ENCODE data around the gene EEIG2. TPM values are rescaled to one million over a fixed set of nuclear protein-coding genes. Genes with fewer than 3 reads are reported as not detected.
A peak's percentile ranks its signal among the peaks of the same experiment; 100 is the strongest.

EEIG2 gene
- total RNA-seq, 1 donor from 2014 or later, result 5.9 TPM

DNA sequence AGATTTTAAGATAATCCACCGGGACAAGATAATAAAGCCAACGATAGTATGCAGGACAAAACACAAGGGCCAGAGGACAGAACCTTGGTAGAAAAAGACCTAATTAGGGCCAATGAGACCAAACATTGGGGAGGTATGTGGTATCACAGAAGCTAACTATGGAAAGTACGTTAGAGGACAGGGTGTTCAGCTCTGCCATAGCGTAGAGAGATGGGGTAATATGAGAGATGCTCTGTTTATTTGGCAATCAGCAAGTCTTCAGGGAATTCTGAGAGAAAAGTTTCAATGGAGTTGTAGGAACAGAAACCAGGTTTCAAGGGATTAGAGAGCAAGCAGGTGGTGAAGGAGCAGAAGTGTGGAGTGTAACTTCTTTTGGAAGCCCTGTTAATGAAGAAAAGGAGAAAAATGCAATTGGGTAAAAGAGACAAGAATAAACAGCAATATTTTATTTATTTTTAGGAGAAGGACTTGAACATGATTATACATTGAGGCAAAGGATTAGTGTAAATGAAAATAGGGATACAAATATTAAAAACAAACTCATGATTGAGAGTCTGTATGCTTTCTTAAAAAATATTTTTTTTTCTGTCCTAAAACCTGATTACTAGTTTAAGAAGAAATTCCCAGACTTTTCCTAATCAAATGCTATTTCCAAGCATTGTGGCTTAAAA lies 24.0 kb downstream of the EEIG2 start:
- DNase-seq (ENCODE audit: low read depth), result no peak

DNA sequence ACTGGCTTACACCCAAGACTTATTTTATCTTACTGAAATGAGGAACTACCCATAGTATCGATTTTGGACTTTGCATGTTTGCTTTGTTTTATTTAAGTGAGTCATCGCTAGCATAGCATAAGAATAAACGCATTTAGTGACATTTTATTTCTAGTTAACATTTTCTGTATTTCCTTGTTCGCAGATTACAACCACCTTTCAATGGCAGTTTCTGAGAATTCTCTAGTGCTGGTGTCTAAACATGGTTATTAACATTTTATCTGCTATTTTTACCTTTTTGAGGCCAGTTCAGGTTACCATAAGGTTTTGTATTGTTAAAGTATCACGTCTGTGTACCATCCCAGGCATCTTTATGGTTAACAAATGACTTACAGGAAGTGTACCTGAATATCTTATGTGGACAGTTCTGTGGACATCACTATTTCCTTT lies 24.5 kb downstream of the EEIG2 start:
- no peak for DNase-seq (ENCODE audit: low read depth)

DNA sequence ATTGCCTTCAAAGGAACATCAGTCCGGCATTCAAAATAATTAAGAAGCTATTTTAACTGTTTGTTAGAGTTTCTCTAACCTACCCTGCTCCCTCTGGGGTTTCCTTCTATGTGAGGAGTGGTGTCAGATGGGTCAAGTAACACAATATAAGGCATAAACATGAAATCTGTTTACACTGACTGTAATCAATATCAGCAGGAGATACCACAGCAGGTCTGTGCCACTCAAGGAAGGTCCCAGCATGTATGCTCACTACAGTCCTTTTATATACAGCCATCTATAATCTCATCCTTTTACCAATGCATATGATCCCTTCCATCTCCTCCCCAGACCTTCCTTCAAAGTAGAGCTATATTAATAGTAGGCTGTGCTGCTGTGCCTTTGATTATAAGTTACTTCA lies 25.4 kb downstream of the EEIG2 start:
- no peak for DNase-seq (ENCODE audit: low read depth)

DNA sequence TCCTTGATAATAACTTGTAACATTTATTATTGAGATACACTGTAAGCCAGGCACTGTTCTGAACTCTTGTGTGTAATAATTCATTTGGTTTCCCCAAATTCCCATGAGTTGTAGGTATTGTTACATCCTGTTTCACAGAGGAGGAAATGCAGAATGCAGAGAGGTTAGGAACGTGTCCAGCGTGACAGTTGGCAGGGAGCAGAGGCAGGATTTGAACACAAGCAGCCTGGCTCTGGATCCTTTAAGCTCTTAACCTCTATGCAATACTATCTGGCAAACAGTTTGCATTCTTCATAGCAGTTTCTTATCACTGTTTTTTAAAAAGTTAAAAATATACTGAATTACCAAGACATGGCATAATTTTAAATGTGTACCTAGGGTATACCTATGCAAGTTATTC lies 30.5 kb downstream of the EEIG2 start:
- DNase-seq (ENCODE audit: low read depth), result no peak

DNA sequence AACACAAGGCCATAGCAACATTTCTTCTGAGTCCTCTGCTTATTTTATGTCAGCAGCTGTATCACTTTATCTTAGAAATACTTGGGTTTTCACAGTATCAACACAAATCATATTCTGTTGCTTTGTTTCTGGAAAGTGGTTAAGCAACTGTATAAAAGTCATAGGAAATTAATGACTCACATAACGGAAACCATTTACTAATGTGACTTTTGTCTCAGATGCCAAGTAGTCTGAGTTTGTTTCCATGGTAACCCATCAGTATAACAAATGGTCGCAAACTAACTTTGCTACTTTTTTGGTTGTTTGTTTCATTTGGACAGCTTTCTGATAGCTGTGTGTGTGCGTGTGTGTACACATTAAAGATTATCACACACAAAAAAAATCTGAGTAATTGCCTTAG lies 31.1 kb downstream of the EEIG2 start:
- DNase-seq (ENCODE audit: low read depth), result peak; percentile 75

DNA sequence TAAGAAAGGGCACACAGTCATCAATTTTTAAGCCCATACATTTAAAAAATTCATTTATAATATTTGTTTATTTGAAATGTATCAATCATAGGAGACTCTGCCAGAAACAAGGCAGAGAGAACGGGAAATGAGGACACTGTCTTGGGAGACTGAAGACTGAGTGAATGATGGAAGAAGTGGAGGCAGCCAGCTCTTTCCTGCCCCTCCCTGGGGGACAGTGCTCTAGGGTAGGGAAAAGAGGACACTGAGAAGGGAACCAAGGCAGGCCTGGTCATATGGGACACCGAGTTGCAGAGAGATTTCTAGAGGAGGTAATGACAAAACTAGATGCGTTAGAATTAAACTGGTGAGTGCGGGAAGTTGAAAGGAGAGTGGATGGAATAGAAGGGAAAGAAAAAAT lies 31.6 kb downstream of the EEIG2 start:
- DNase-seq (ENCODE audit: low read depth), result no peak

DNA sequence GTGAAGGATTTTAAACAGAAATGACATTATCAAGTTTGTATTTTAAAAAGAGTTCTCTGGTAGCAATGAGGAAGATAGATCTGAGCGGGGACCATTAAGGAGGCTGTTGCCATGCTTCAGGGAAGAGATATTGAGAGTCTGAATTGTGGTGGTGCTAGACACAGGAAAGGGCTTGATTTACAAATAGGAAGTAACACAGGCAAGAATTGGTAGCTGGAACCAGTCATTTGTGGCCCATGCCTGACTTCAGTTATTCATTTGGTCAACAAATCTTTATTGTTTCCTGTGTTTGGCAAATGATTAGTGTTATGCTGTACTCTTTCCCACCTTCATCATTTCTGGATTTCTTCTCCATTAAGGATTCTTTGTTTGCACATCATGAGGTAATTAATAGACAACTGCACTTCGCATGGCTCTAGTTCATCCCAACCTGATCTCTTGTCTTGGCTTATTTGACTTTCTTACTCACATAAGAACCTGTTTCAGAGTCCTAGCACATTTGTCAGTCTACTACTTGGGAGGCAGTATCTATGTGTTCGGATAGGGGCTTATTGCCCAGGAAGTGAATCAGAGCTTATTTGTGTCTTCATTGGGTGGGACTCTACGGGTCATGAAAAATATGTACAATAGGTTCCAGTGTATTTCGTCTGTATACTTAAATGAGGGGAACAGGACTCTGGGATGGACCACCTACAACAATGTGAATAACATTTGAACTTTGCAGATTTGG lies 32.3 kb downstream of the EEIG2 start:
- no peak for DNase-seq (ENCODE audit: low read depth)

DNA sequence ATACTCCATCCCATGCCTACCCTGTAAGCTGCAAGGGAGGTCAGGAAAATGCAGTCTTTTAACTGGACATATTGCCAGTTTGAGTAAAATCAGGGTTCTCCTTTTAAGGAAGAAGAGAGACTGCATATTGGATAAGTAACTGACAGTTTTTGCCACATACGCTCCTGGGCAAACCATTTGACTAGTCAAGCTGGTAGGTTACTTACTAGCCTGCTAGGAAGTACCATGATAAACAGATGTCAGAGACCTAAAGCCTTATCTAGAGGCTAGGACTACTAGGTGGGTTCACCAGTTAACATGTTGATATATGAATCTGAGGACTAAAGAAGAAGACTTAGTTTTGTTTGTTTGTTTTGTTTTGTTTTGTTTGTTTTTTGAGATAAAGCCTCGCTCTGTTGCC lies 33.5 kb downstream of the EEIG2 start:
- DNase-seq (ENCODE audit: low read depth), result no peak

DNA sequence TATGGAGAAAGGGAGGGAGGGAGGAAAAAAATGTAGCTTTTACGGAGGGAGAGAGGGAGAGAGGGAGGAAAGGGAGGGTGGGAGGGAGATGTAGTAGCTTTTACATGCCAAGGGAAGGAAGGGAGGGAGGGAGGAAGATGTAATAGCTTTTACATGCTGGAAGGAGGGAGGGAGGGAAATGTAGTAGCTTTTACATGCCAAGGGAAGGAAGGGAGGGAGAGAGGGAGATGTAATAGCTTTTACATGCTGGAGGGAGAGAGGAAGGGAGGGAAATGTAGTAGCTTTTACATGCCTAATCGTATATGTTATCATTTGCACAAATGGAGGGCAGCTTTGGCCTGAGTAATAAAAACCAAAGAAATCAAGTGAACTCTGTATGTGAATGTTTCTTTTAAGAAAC lies 35.6 kb downstream of the EEIG2 start:
- DNase-seq (ENCODE audit: low read depth), result no peak

DNA sequence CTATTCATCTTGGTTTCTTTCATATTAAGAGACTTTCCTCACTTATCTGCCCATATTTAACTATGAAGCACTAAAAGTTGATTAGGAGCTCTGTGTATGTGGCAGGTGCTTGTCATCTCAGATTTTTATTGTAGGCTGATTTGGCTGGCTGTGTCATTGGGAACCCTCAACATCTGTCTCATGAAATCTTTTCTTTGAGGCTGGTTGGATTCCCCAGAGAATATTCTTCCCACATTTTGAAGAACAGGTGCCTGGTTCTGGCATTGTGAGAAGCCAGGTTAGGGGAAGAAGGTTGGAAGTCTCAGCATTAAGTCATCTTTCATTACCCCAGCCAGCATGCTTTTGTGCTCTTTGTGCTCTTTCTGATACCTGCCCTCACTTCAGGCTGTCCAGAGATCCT lies 37.1 kb downstream of the EEIG2 start:
- peak; percentile 67 for DNase-seq (ENCODE audit: low read depth)

DNA sequence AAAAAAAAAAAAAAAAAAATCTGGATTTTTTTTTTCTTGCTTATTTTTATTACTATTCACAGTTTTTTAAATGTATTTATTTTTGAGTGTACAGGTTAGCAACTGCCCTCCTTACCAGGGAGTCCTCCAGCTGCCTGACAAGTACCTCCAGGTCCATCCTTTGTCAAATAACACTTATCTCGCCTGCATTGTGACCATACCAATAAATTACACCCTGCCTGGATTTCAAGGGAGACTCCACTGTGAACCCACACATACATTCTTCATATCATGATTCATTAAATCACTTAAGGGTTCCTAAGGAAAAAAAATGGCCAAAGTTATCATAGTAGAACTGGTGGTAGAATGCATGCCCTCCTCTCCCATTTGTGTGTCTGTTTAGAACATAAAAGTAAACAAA lies 38.4 kb downstream of the EEIG2 start:
- DNase-seq (ENCODE audit: low read depth), result no peak

DNA sequence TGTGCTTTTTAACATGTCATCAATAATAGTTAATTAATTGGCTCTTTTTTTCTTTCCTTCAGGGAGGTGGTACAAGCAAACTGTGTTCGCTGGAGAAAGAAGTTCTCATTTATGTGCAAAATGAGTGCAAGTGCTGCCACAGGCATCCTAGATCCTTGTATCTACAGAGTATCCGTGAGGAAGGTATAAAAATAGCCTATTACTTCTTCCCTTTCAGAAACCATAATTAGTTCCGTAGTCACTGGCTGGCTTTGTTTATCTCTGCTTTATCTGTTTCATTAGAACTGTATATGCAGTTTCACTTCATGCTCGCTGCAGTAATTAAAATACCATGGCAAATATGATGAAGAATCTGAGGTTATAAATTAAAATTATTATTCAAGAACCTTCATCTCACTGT lies 40.6 kb downstream of the EEIG2 start:
- DNase-seq (ENCODE audit: low read depth), result peak; percentile 44

DNA sequence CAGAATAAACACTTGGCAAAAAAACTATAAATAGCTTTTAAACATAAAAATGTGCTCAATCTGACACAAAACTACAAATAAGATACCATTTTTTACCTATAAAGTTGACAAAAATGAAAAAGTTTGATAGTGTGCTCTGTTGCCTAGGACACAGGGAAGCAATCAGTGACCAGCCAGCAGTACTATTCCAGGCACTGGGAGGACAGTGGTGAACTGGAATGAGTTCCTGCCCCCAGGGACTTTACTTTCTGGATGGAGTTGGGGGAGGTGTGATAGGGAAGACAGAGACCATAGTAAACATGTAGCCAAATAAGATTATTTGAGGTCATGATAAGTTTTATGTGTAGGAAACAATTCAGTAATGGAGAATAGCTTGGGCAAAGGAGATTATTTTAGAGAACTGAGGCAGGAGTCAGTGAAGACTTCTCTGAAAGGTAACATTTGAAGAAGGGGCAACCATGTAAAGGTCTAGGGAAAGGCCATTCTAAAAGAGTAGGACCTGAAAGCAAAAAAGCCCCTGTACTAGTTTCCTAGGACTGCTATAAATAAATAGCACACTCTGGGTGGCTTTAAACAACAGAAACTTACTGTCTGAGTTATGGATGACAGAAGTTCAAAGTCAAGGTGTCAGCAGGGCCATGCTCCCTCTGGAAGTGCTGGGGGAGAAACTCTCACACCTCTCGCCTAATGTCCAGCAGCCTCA lies 42.0 kb downstream of the EEIG2 start:
- peak; percentile 45 for DNase-seq (ENCODE audit: low read depth)

DNA sequence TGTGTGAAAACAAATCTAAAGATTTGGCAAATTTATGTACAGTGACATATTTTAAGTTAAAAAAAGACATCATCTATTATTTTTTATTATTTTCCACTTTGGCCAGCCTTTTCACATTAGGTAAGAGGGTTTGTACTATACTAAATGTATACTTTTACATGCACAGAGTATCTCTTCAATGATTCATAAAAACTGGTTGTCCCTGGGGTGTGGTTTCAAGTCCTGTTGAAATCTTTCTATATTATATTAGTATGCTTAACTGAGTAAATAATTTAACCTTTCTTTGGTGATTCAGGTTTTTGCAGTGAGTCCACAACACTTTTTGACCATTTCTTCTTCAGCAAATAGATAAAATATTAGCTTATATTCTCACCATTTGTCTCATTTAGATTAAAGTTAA lies 45.7 kb downstream of the EEIG2 start:
- no peak for DNase-seq (ENCODE audit: low read depth)

DNA sequence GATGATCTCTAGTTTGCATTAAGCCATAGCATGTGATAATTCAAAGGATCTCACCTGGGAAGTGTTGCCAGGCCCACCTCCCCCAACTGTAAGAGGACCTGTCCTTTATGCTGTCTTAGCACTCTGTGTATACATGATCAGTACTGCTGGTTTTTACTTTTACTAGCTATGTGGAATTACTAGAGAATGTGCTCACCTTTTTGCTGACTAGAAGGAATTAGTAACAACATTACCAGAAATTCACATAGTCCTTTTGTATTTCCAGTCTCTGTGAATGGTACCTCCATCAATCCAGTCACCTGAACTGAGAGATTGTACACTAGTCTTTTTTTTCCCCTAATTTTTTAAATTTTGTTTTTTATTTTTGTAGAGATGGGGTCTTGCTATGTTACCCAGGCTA lies 46.6 kb downstream of the EEIG2 start:
- no peak for DNase-seq (ENCODE audit: low read depth)

DNA sequence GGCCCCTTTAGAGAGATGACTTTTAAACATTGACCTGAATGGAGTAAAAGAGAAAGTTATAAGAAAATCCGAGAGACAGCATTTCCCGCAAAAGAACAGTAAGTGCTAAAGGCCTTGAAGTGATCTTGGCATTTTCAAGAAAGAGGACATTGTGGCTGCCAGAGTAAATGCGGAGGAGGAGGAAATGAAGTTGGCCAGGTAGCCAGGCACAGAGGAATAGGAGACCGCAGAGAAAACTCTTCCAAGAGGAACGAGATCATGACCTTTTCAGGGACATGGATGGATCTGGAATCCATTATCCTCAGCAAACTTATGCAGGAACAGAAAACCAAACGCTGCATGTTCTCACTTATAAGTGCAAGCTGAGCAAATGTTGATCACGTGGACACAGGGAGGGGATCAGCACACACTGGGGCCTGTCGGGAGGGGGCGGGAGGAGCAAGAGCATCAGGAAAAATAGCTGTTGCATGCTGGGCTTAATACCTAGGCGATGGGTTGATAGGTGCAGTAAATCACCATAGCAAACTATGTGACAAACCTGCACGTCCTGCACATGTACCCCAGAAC lies 49.7 kb downstream of the EEIG2 start:
- no peak for DNase-seq (ENCODE audit: low read depth)

Other genes starting within 250 kb of the EEIG2 start
- not detected in 2 replicates for gene NBPF6, start 109.8 kb upstream of the EEIG2 start, total RNA-seq
- gene HENMT1, start 101.0 kb downstream of the EEIG2 start, total RNA-seq, result 0.19 TPM in 1 of 2 replicates, not detected in the other
- 16.1 and 21.1 TPM in 2 replicates for gene PRPF38B, start 132.2 kb downstream of the EEIG2 start, total RNA-seq
- not detected in 2 replicates for gene FNDC7, start 152.8 kb downstream of the EEIG2 start, total RNA-seq
- 40.0 and 65.7 TPM in 2 replicates for gene STXBP3, start 186.6 kb downstream of the EEIG2 start, total RNA-seq

Data from myocyte (in vitro differentiated cells).